ENCODE results near the gene PIGQ.

DNA sequence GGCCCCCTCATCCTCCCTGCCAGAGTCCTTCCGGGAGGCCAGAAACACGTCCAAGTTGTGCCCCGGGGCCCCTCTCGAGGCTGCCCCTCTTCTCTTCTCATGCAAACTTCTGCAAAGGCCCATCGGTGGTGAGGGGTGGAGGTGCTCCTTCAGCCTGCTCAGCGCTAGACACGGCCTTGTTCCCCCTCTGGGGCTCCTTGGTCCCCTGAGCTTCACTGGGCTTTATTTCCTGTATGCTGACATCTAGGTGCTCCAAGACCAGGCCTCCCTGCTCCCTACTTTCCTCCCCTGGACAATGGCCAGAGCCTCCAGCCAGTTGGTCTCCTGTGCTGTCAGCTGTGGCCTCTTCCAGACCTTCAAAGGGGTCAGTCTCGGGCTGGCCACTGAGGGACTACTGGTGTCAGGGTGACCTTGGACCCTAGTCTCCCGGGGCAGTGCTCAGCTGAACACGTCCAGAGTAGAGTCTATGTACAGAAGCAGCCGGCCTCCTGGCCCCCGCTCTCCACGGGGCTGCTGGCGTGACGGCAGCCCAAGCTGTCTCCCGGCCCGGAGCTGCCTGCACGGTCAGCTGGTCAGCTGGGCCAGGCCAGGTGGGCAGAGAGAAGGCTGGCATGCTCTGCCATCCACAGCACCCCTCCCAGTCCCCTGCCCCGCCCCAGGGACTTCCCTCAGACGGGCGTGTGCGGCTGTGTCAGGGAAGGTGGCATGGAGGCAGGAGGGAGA, 11.3 kb upstream of the PIGQ start:
- TF ChIP-seq, protein P1, sequence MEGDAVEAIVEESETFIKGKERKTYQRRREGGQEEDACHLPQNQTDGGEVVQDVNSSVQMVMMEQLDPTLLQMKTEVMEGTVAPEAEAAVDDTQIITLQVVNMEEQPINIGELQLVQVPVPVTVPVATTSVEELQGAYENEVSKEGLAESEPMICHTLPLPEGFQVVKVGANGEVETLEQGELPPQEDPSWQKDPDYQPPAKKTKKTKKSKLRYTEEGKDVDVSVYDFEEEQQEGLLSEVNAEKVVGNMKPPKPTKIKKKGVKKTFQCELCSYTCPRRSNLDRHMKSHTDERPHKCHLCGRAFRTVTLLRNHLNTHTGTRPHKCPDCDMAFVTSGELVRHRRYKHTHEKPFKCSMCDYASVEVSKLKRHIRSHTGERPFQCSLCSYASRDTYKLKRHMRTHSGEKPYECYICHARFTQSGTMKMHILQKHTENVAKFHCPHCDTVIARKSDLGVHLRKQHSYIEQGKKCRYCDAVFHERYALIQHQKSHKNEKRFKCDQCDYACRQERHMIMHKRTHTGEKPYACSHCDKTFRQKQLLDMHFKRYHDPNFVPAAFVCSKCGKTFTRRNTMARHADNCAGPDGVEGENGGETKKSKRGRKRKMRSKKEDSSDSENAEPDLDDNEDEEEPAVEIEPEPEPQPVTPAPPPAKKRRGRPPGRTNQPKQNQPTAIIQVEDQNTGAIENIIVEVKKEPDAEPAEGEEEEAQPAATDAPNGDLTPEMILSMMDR (IDR thresholded peaks at IDR 0.05; ENCODE audit: low read depth, low read length) = no peak
- no peak for TF ChIP-seq EZH2phosphoT487 (IDR thresholded peaks at IDR 0.05; ENCODE audit: low read depth)
